PC-3 (cell line): Measurements from ENCODE around the gene BPHL.

Experiments
- EZH2 ChIP-seq: fragments of 300-600 bp; sonication (generic); IDR thresholded peaks from one replicate; pipeline ENCODE4 v1.6.1; 2017; ENCODE audit warnings: antibody characterized with exemption, mild to moderate bottlenecking, low read length; ENCODE audit not compliant: unreplicated experiment
- TF ChIP-seq, protein P1 (sequence below): fragments of 300-600 bp; sonication (generic); conservative IDR thresholded peaks from 2 replicates; pipeline ENCODE4 v1.5.1; 2017; ENCODE audit warnings: antibody characterized with exemption, low read depth, mild to moderate bottlenecking, low read length

DNA sequence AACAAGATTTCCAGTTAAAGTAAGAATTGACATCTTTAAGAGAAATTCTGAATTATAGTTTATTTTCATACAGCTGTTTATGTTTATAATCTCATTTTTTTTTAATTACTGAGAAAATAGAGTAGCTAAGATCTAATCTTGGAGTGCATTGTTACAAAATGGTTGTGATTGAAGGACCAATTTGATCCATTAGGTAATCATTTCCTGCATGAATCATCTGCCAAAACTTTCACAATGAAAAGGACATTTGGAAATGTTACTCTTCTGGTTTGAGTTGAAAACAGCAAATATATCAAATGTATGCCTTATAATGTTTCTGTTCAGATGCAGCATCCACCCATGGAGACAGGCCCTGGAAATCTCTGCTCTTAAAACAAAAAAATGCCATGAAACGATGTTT, 19.8 kb downstream of the BPHL start:
- TF ChIP-seq, protein P1, sequence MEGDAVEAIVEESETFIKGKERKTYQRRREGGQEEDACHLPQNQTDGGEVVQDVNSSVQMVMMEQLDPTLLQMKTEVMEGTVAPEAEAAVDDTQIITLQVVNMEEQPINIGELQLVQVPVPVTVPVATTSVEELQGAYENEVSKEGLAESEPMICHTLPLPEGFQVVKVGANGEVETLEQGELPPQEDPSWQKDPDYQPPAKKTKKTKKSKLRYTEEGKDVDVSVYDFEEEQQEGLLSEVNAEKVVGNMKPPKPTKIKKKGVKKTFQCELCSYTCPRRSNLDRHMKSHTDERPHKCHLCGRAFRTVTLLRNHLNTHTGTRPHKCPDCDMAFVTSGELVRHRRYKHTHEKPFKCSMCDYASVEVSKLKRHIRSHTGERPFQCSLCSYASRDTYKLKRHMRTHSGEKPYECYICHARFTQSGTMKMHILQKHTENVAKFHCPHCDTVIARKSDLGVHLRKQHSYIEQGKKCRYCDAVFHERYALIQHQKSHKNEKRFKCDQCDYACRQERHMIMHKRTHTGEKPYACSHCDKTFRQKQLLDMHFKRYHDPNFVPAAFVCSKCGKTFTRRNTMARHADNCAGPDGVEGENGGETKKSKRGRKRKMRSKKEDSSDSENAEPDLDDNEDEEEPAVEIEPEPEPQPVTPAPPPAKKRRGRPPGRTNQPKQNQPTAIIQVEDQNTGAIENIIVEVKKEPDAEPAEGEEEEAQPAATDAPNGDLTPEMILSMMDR = no peak
- TF ChIP-seq EZH2 = no peak
